ENCODE data around the gene CKAP2L. TPM values are rescaled to one million over a fixed set of nuclear protein-coding genes. Genes with fewer than 3 reads are reported as not detected.

Gene CKAP2L
- total RNA-seq, 3 donors from 2014 or later = 0.96 TPM; not detected in 2

DNA sequence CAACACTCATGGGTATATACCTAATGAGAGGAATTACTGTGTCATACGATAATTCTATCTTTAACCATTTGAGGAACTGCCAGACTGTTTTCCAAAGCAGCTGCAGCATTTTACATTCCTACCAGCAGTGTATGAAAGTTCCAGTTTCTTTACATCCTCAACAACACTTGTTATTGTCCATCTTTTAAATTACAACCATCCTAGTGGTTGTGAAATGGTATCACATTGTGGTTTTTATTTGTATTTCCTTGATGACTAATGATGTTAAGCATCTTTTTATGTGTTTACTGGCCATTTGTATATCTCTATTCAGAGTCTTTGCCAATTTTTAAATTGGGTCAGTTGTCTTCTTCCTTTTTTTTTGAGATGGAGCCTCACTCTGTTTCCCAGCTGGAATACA, 4.0 kb upstream of the CKAP2L start:
- Histone ChIP-seq H3K9me3 (no peaks in the 10 kb centered on the region), H3K4me1 (no peaks in the 10 kb centered on the region), H3K36me3 (no peaks in the 10 kb centered on the region), H3K27ac (no peak overlapping the region), H3K27me3 (no peaks in the 10 kb centered on the region), H3K4me3 (no peak overlapping the region)
- TF ChIP-seq POLR2A (IDR thresholded peaks at IDR 0.05) (no peak), POLR2AphosphoS5 (IDR thresholded peaks at IDR 0.05) (no peak)
- TF ChIP-seq, protein P1, sequence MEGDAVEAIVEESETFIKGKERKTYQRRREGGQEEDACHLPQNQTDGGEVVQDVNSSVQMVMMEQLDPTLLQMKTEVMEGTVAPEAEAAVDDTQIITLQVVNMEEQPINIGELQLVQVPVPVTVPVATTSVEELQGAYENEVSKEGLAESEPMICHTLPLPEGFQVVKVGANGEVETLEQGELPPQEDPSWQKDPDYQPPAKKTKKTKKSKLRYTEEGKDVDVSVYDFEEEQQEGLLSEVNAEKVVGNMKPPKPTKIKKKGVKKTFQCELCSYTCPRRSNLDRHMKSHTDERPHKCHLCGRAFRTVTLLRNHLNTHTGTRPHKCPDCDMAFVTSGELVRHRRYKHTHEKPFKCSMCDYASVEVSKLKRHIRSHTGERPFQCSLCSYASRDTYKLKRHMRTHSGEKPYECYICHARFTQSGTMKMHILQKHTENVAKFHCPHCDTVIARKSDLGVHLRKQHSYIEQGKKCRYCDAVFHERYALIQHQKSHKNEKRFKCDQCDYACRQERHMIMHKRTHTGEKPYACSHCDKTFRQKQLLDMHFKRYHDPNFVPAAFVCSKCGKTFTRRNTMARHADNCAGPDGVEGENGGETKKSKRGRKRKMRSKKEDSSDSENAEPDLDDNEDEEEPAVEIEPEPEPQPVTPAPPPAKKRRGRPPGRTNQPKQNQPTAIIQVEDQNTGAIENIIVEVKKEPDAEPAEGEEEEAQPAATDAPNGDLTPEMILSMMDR (IDR thresholded peaks at IDR 0.05) = no peak
- intact Hi-C loops (cut with DNase I; ENCODE audit: low total_unique reads) = no loop called here
- no peak for DNase-seq (ENCODE audit: low spot score in 2 of 2)

DNA sequence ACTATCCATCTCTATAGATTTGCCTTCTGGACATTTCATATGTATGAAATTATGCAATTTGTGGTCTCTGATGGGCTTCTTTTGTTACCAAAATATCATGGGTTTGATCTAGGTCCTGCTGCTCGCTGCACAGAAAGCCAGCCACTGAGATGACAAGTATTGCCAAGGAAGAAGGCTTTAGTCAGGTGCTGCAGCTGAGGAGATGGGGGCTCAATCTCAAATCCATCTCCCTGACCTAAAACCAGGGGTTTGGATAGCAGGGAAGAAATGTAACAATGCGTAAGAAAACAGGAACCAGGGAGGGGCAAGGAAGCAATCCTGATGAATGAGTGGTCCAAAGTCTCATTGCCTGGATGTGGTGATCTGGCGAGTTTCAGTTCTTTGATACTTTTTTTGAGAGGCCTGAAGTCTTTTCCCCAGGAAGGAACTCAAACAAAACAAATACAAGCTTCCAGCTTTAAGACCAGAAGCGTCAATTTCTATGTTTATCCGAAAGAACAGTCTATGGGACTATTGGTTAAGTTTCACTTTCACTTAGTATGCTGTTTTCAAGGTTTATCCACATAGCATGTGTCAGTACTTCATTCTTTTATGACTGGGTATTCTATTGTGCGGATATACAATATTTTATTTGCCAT, 3.4 kb upstream of the CKAP2L start:
- no peak for DNase-seq (ENCODE audit: low spot score in 2 of 2)
- no peak overlapping the region for H3K27ac ChIP-seq
- no peak overlapping the region for H3K4me3 ChIP-seq

DNA sequence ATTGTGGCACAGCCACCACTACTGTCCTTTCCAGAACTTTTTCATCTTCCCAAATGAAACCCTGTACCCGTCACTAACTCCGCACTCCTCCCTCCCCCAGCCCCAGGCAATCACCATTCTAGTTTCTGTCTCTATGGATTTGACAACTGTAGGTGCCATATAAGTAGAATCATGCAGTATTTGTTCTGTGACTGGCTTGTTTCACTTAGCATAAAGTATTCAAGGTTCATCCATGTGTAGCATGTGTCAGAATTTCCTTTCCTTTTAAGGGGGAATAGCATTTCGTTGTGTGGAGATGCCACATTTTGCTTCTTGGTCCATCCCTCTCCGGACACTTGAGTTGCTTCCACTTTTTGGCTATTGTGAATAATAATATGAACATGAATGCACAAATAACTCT, 842 bp upstream of the CKAP2L start:
- no peaks in the 10 kb centered on the region for H3K36me3 ChIP-seq
- DNase-seq (ENCODE audit: low spot score in 2 of 2) = no peak
- peak overlapping the region; percentile 65 to 80 (median 76) for H3K4me3 ChIP-seq
- intact Hi-C loops (cut with DNase I; ENCODE audit: low total_unique reads) = no loop called here
- no peaks in the 10 kb centered on the region for H3K4me1 ChIP-seq
- TF ChIP-seq POLR2AphosphoS5 (IDR thresholded peaks at IDR 0.05) = no peak
- TF ChIP-seq, protein P1 (IDR thresholded peaks at IDR 0.05) = no peak
- no peak for TF ChIP-seq POLR2A (IDR thresholded peaks at IDR 0.05)
- H3K9me3 ChIP-seq = no peaks in the 10 kb centered on the region
- H3K27me3 ChIP-seq = no peaks in the 10 kb centered on the region
- H3K27ac ChIP-seq = no peak overlapping the region

More for the DNA sequence above, 3.4 kb upstream of the CKAP2L start:
- intact Hi-C loops (cut with DNase I; ENCODE audit: low total_unique reads) = no loop called here
- Histone ChIP-seq H3K4me1 (no peaks in the 10 kb centered on the region), H3K36me3 (no peaks in the 10 kb centered on the region), H3K27me3 (no peaks in the 10 kb centered on the region), H3K9me3 (no peaks in the 10 kb centered on the region)
- TF ChIP-seq POLR2AphosphoS5 (IDR thresholded peaks at IDR 0.05) (no peak), POLR2A (IDR thresholded peaks at IDR 0.05) (no peak)

DNA sequence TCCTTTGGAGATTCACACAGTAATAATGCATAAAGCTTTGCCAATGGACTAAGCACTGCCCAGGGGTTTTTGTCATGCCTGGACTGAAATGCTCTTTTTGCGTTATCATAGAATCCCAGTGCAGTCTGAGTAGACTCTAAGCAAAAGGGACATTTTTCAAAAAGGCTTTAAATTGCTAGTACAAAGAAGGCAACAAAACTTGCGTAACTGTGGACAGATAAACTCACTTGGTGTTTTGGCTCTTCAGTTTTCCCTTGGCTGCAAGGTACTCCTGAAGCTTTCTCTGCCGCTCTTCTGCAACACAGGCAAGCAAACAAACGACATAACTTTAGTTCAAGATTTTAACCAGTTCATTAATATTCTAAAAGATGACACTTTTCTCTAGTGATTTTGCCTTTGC, 2.1 kb downstream of the CKAP2L start:
- no peak overlapping the region for H3K27ac ChIP-seq
- DNase-seq (ENCODE audit: low spot score in 2 of 2) = no peak
- H3K36me3 ChIP-seq = no peaks in the 10 kb centered on the region
- H3K4me1 ChIP-seq = no peaks in the 10 kb centered on the region
- H3K27me3 ChIP-seq = no peaks in the 10 kb centered on the region
- H3K4me3 ChIP-seq = no peak overlapping the region
- H3K9me3 ChIP-seq = no peaks in the 10 kb centered on the region
- intact Hi-C loops (cut with DNase I; ENCODE audit: low total_unique reads) = no loop called here
- TF ChIP-seq, protein P1 (IDR thresholded peaks at IDR 0.05) = no peak
- TF ChIP-seq POLR2AphosphoS5 (IDR thresholded peaks at IDR 0.05) (no peak), POLR2A (IDR thresholded peaks at IDR 0.05) (no peak)

DNA sequence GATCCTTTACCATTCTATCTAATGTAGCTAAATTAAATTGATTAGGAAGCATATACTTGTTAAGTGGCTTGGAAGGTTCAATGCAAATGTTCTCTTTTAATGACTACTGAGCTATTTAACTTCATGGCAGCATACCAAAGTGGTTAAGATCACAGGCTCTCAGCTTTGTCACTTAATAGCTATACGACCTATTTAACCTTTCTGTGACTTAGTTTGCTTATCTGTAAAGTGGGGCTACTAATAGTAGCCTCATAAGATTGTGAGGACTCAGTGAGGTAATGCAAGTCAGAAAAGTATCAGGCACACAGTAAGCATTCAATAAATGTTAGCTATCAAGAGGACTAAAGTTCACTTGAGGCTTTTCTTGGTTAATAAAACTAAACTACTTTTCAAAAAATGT, 4.3 kb downstream of the CKAP2L start:
- H3K36me3 ChIP-seq = no peaks in the 10 kb centered on the region
- H3K4me3 ChIP-seq = no peak overlapping the region
- H3K9me3 ChIP-seq = no peaks in the 10 kb centered on the region
- H3K27ac ChIP-seq = no peak overlapping the region
- TF ChIP-seq, protein P1 (IDR thresholded peaks at IDR 0.05) = no peak
- TF ChIP-seq POLR2A (IDR thresholded peaks at IDR 0.05) = no peak
- TF ChIP-seq POLR2AphosphoS5 (IDR thresholded peaks at IDR 0.05) = no peak
- DNase-seq (ENCODE audit: low spot score in 2 of 2) = no peak
- intact Hi-C loops (cut with DNase I; ENCODE audit: low total_unique reads) = no loop called here
- no peaks in the 10 kb centered on the region for H3K27me3 ChIP-seq
- H3K4me1 ChIP-seq = no peaks in the 10 kb centered on the region

All from breast epithelium (tissue), 4 donors.